Hepatic stellate cell (primary cell): ENCODE measurements around the gene OCSTAMP.

Experiments
- DNase-seq: peaks from one replicate; pipeline ENCODE4 v3.0.0; 2011; ENCODE audit warnings: low spot score

Gene OCSTAMP

GRCh38 chr20:46512943-46513844 is 37.3 kb downstream of the OCSTAMP start, which contains the start of gene ZNF334:
TSS of gene ZNF334 (minus strand) at chr20:46513559. CDS start at chr20:46512102, 1,457 bp downstream.
- DNase-seq: no peak

GRCh38 chr20:46509523-46509922 is 40.9 kb downstream of the OCSTAMP start:
- DNase-seq: no peak

GRCh38 chr20:46507760-46508407 is 42.6 kb downstream of the OCSTAMP start:
- DNase-seq: no peak

GRCh38 chr20:46505506-46505905 is 44.9 kb downstream of the OCSTAMP start:
- no peak for DNase-seq

GRCh38 chr20:46501961-46502360 is 48.5 kb downstream of the OCSTAMP start:
- DNase-seq: no peak

GRCh38 chr20:46501337-46501942 is 49.0 kb downstream of the OCSTAMP start:
- DNase-seq: no peak

GRCh38 chr20:46494077-46494476 is 56.4 kb downstream of the OCSTAMP start:
- no peak for DNase-seq

- no peak for DNase-seq
These were observed 59.1 kb downstream of the OCSTAMP start for GRCh38 chr20:46491354-46491753.
